Vagina (tissue), 2 donors: ENCODE results near the gene MITD1.

Experiments
- POLR2A ChIP-seq, 2 donors: fragments of 450-650 bp; IDR thresholded peaks; one replicate each; pipeline ENCODE4 v1.6.1; 2017; ENCODE audit warnings: antibody characterized with exemption in 2 of 2, mild to moderate bottlenecking in 2 of 2, moderate library complexity in 2 of 2
- POLR2AphosphoS5 ChIP-seq, 2 donors: sonication (generic); formaldehyde crosslinking; IDR thresholded peaks; one replicate each; pipeline ENCODE4 v1.9.0; 2017; ENCODE audit warnings: antibody characterized with exemption in 2 of 2, mild to moderate bottlenecking in 2 of 2, low read depth in 1 of 2; ENCODE audit not compliant: insufficient read depth in 1 of 2
- TF ChIP-seq, protein P1 (sequence below), 3 experiments: fragments of 450-650 bp in 2 of 3; fragments of 200-600 bp in 1 of 3; sonication (generic) in 1 of 3; IDR thresholded peaks; one replicate each; pipeline ENCODE4 v1.5.1; 2017 to 2019; ENCODE audit warnings: antibody characterized with exemption in 3 of 3, mild to moderate bottlenecking in 2 of 3, moderate library complexity in 2 of 3

DNA sequence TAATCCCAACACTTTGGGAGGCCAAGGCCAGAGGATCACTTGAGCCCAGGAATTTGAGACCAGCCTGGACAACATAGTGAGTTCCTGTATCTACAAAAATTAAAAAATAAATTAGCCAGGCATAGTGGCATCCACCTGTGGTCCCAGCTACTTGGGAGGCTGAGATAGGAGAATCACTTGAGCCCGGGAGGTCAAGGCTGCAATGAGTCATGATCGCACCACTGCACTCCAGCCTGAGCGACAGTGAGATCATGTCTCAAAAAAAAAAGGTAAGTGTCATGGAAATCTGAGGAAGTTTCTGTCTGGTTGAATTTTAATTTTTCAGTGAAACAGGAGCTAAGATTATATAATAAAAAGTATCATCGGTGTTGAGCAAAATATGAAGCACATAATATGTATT lies 41.9 kb downstream of the MITD1 start:
- TF ChIP-seq POLR2A (IDR thresholded peaks at IDR 0.05) (no peak), POLR2AphosphoS5 (IDR thresholded peaks at IDR 0.05; ENCODE audit: insufficient read depth in 1 of 2, low read depth in 1 of 2) (no peak)
- TF ChIP-seq, protein P1, sequence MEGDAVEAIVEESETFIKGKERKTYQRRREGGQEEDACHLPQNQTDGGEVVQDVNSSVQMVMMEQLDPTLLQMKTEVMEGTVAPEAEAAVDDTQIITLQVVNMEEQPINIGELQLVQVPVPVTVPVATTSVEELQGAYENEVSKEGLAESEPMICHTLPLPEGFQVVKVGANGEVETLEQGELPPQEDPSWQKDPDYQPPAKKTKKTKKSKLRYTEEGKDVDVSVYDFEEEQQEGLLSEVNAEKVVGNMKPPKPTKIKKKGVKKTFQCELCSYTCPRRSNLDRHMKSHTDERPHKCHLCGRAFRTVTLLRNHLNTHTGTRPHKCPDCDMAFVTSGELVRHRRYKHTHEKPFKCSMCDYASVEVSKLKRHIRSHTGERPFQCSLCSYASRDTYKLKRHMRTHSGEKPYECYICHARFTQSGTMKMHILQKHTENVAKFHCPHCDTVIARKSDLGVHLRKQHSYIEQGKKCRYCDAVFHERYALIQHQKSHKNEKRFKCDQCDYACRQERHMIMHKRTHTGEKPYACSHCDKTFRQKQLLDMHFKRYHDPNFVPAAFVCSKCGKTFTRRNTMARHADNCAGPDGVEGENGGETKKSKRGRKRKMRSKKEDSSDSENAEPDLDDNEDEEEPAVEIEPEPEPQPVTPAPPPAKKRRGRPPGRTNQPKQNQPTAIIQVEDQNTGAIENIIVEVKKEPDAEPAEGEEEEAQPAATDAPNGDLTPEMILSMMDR (IDR thresholded peaks at IDR 0.05): no peak
